OCI-LY1 (cell line): Measurements from ENCODE around the gene IPO4.

Source experiments
- H2AFZ ChIP-seq: fragments of 200-600 bp; sonication (generic), shearing (Covaris generic); 2 replicates; pipeline ENCODE4 v1.6.0; 2014; ENCODE audit warnings: antibody characterized with exemption, mild to moderate bottlenecking, low read length
- H3F3A ChIP-seq: fragments of 200-600 bp; sonication (generic), shearing (Covaris generic); 2 replicates; pipeline ENCODE4 v1.6.0; 2014; ENCODE audit warnings: mild to moderate bottlenecking, antibody characterized with exemption, low read length, moderate library complexity; ENCODE audit not compliant: insufficient read depth
- H3K27ac ChIP-seq: fragments of 200-600 bp; sonication (generic); 2 replicates; pipeline ENCODE4 v1.5.1; 2014; ENCODE audit warnings: low read length, mixed run types, mild to moderate bottlenecking, low read depth; ENCODE audit not compliant: poor library complexity, severe bottlenecking
- H3K27me3 ChIP-seq: fragments of 200-600 bp; sonication (generic); 2 replicates; pipeline ENCODE4 v1.6.0; 2014; ENCODE audit warnings: antibody characterized with exemption, mild to moderate bottlenecking, low read length, moderate library complexity; ENCODE audit not compliant: insufficient read depth
- H3K36me3 ChIP-seq: fragments of 200-600 bp; sonication (generic); 2 replicates; pipeline ENCODE4 v1.6.1; 2014; ENCODE audit warnings: mild to moderate bottlenecking, antibody characterized with exemption, low read length, moderate library complexity, mixed read lengths; ENCODE audit not compliant: insufficient read depth
- H3K4me1 ChIP-seq: fragments of 200-600 bp; sonication (generic); 2 replicates; pipeline ENCODE4 v1.5.1; 2014; ENCODE audit warnings: mild to moderate bottlenecking, low read length, moderate library complexity; ENCODE audit not compliant: insufficient read depth, severe bottlenecking
- H3K4me2 ChIP-seq: fragments of 200-600 bp; sonication (generic), shearing (Covaris generic); 2 replicates; pipeline ENCODE4 v1.6.1; 2014; ENCODE audit warnings: low read length
- H3K4me3 ChIP-seq: fragments of 200-600 bp; sonication (generic); 2 replicates; pipeline ENCODE4 v1.5.1; 2014; ENCODE audit warnings: low read length, low read depth, mild to moderate bottlenecking, mixed read lengths; ENCODE audit not compliant: poor library complexity, severe bottlenecking
- H3K79me2 ChIP-seq: fragments of 200-600 bp; shearing (Covaris generic); 2 replicates; pipeline ENCODE4 v1.6.1; 2016; ENCODE audit warnings: mixed run types, low read length, mixed read lengths; ENCODE audit not compliant: insufficient read depth
- H3K9ac ChIP-seq: fragments of 200-600 bp; sonication (generic), shearing (Covaris generic); 2 replicates; pipeline ENCODE4 v1.6.1; 2014; ENCODE audit warnings: mild to moderate bottlenecking, low read length, mixed read lengths
- H3K9me2 ChIP-seq: fragments of 200-600 bp; sonication (generic), shearing (Covaris generic); 2 replicates; pipeline ENCODE4 v1.6.1; 2014; ENCODE audit warnings: low read depth, mild to moderate bottlenecking, low read length, mixed read lengths
- H3K9me3 ChIP-seq: fragments of 200-600 bp; shearing (Covaris generic); 2 replicates; pipeline ENCODE4 v1.6.1; 2014; ENCODE audit warnings: low read length, mixed read lengths
- H4K20me1 ChIP-seq: fragments of 200-600 bp; sonication (generic), shearing (Covaris generic); 2 replicates; pipeline ENCODE4 v1.6.0; 2016; ENCODE audit warnings: mild to moderate bottlenecking, low read length; ENCODE audit not compliant: insufficient read depth
- EZH2 ChIP-seq: fragments of 200-600 bp; sonication (generic), shearing (Covaris generic); IDR thresholded peaks from 2 replicates; pipeline ENCODE4 v1.8.0; 2017; ENCODE audit warnings: borderline replicate concordance, mixed run types, mild to moderate bottlenecking, antibody characterized with exemption, low read length, moderate library complexity, mixed read lengths
- TF ChIP-seq, protein P1 (sequence below): fragments of 200-600 bp; sonication (generic), shearing (Covaris generic); IDR thresholded peaks from 2 replicates; pipeline ENCODE4 v1.5.1; 2017; ENCODE audit warnings: mild to moderate bottlenecking, antibody characterized with exemption, low read length, moderate library complexity, mixed read lengths

The IPO4 gene

DNA sequence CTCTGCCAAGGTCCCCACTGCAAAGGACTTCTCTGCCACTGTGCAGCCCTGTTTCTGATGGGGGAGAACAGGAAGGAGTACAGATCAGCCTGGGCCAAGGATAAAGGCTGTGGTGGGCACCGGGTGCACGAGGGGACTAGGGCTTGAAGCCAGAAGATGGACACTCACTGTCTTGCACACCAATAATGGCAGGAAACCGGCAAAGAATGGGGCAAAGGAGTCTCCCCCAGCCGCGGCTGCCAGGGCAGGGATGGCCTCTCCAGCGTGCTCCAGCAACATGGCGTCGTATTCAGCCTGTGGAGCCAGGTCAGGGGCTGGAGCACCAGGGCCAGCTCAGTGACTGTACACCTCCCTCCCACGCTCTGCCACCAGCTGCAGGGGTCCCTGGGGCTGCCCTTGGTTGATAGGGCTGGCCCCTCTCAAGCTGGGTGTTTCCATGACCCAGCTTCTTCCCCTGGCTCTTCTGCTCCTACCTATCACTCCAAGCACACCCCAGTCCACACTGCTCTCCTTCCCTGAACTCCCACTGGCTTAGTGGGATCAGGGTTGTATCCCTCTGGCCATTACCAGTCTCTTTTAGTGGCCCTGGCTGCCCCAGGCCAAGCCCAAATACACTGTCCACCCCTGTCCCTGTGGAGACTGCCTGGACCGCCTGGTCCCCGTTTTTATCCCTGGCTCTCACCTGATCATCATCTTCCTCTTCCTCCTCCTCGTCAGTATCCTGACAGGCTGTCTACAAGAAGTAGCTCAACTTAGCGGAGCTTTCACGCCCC lies 6.3 kb downstream of the IPO4 start:
- no peaks in the 10 kb centered on the region for H3K27me3 ChIP-seq

DNA sequence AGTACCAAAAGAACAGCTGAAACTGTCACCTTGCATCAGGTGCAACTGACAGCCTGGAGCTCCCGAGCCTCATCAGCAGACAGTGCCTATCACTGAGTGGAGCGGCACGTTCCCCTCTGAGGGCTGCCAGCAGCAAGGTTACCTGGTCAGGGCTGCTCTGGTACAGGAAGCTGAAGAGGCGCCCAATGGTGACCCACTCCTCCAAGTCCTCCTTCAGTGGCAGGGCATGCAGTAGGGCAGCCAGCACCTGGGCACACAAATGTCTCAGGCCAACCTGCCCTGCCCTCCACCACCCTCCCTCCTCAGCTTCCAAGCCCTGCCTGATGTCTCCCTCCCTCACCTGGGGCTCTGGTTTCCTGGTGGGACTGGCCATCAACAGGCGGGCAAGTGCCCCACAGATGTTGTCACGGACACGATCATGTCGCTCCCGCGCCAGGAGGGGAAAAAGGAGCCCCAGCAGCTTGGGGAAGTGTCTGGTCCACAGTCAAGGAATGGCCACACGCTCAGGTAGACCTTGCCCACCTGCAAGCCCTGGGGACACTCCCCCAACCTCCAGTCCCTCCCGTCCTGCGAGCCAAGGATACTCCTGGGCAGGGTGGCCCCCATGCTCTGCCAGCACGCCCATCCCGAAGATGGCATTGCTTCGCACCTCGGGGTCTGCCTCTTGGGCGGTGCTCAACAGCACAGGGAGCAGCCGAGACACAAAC lies 7.1 kb downstream of the IPO4 start:
- Histone ChIP-seq H3K4me2 (no peak overlapping the region), H3K9me3 (no peaks in the 10 kb centered on the region), H3K4me3 (no peak overlapping the region), H3K27me3 (no peaks in the 10 kb centered on the region), H3K4me1 (no peaks in the 10 kb centered on the region), H3K79me2 (no peaks in the 10 kb centered on the region), H3K36me3 (peaks cover 89% of the 10 kb centered on the region), H3K9me2 (no peaks in the 10 kb centered on the region), H3K27ac (no peak overlapping the region), H2AFZ (no peak overlapping the region), H3K9ac (no peak overlapping the region), H4K20me1 (no peaks in the 10 kb centered on the region), H3F3A (no peaks in the 10 kb centered on the region)
- TF ChIP-seq, protein P1, sequence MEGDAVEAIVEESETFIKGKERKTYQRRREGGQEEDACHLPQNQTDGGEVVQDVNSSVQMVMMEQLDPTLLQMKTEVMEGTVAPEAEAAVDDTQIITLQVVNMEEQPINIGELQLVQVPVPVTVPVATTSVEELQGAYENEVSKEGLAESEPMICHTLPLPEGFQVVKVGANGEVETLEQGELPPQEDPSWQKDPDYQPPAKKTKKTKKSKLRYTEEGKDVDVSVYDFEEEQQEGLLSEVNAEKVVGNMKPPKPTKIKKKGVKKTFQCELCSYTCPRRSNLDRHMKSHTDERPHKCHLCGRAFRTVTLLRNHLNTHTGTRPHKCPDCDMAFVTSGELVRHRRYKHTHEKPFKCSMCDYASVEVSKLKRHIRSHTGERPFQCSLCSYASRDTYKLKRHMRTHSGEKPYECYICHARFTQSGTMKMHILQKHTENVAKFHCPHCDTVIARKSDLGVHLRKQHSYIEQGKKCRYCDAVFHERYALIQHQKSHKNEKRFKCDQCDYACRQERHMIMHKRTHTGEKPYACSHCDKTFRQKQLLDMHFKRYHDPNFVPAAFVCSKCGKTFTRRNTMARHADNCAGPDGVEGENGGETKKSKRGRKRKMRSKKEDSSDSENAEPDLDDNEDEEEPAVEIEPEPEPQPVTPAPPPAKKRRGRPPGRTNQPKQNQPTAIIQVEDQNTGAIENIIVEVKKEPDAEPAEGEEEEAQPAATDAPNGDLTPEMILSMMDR = no peak
- TF ChIP-seq EZH2 = no peak

More for the DNA sequence above, 6.3 kb downstream of the IPO4 start:
- Histone ChIP-seq H3K36me3 (peaks cover 91% of the 10 kb centered on the region), H3K9ac (no peak overlapping the region), H3K79me2 (no peaks in the 10 kb centered on the region), H3K9me2 (no peaks in the 10 kb centered on the region), H3K4me1 (peaks cover 2% of the 10 kb centered on the region), H4K20me1 (no peaks in the 10 kb centered on the region), H3K4me3 (no peak overlapping the region), H3K9me3 (no peaks in the 10 kb centered on the region), H2AFZ (no peak overlapping the region), H3K4me2 (no peak overlapping the region), H3F3A (no peaks in the 10 kb centered on the region), H3K27ac (no peak overlapping the region)
- TF ChIP-seq EZH2 = no peak
- TF ChIP-seq, protein P1 = no peak

DNA sequence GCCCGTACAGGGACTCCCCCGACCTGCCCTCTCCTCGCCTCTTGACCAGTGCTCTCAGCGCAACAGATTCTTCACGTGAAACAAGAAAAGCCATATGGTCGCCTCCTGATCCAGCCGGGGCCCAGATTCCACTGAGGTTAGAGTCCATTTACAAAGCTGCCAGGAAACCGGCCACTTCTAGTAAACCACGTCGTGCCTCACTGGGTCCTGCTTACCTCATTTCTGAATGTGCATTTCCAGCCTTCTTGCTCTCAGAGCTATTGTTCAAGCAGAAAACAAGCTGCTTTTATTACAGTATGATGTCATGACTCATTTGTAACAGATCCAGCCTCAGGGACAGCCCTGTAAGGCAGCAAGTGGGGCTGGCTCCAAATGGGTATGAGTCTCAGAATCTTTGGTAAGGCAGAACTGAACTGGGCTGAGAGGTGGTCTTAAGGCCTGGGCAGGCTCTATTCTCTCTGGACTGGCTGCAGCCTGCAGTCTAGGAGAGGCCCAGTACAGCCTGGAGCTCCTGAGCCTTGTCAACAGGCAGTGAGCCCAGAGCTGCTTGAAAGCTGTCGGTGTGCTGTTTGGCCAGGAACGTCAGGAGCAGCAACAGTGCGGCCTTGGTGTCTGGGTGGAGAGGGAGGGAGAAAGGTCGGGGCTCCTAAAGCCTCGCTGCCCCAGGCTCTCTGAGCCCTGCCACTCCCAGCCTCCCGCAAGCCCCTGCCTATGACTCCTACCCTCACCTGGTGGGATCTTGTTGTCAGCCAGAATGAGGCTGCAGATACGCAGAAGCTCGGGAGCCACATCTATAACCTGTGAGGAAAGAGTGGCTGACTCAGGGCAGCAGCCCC lies 8.4 kb downstream of the IPO4 start:
- Histone ChIP-seq H3K9me2 (no peaks in the 10 kb centered on the region), H3K9me3 (no peaks in the 10 kb centered on the region), H3K36me3 (peaks cover 77% of the 10 kb centered on the region), H4K20me1 (no peaks in the 10 kb centered on the region), H3K79me2 (no peaks in the 10 kb centered on the region), H3K27me3 (no peaks in the 10 kb centered on the region), H2AFZ (no peak overlapping the region), H3K4me3 (no peak overlapping the region), H3K4me2 (no peak overlapping the region), H3K9ac (no peak overlapping the region), H3K4me1 (no peaks in the 10 kb centered on the region), H3K27ac (no peak overlapping the region), H3F3A (no peaks in the 10 kb centered on the region)
- no peak for TF ChIP-seq EZH2
- TF ChIP-seq, protein P1 = no peak
